ENCODE measurements around the gene VAV3.

GRCh38 chr1:107551456-107551855 is 413.5 kb downstream of the VAV3 start:
- TF ChIP-seq, protein P1, sequence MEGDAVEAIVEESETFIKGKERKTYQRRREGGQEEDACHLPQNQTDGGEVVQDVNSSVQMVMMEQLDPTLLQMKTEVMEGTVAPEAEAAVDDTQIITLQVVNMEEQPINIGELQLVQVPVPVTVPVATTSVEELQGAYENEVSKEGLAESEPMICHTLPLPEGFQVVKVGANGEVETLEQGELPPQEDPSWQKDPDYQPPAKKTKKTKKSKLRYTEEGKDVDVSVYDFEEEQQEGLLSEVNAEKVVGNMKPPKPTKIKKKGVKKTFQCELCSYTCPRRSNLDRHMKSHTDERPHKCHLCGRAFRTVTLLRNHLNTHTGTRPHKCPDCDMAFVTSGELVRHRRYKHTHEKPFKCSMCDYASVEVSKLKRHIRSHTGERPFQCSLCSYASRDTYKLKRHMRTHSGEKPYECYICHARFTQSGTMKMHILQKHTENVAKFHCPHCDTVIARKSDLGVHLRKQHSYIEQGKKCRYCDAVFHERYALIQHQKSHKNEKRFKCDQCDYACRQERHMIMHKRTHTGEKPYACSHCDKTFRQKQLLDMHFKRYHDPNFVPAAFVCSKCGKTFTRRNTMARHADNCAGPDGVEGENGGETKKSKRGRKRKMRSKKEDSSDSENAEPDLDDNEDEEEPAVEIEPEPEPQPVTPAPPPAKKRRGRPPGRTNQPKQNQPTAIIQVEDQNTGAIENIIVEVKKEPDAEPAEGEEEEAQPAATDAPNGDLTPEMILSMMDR (IDR thresholded peaks at IDR 0.05; ENCODE audit: insufficient read depth, low read depth, low read length) = no peak
- no peak for TF ChIP-seq EZH2 (IDR thresholded peaks at IDR 0.05; ENCODE audit: insufficient read depth, low read length)

Data from astrocyte (in vitro differentiated cells and primary cell).